K562 (cell line): ENCODE results near the gene NECTIN2. TPM values are rescaled to one million over a fixed set of nuclear protein-coding genes. Genes with fewer than 3 reads are reported as not detected.
A peak's percentile ranks its signal among the peaks of the same experiment; 100 is the strongest.

Source experiments
- ARID2 ChIP-seq: fragments of 450-650 bp; IDR thresholded peaks from 2 replicates; pipeline ENCODE4 v1.6.1; 2017; ENCODE audit warnings: antibody characterized with exemption, mild to moderate bottlenecking
- ATF3 ChIP-seq, 2 experiments: fragments of 450-650 bp in 1 of 2; sonication (generic) in 1 of 2; formaldehyde crosslinking in 1 of 2; IDR thresholded peaks in 1 of 2; conservative IDR thresholded peaks in 1 of 2; 2 replicates each; pipeline versions ENCODE4 v1.6.1 to v1.8.1; 2016 to 2023; ENCODE audit warnings: mild to moderate bottlenecking in 2 of 2, moderate library complexity in 2 of 2, inconsistent platforms in 1 of 2, missing genetic modification reagents in 1 of 2
- CC2D1A ChIP-seq: fragments of 450-650 bp; IDR thresholded peaks from 2 replicates; pipeline ENCODE4 v1.6.1; 2017; ENCODE audit warnings: mild to moderate bottlenecking
- CEBPB ChIP-seq: fragments of 450-650 bp; IDR thresholded peaks from 2 replicates; pipeline ENCODE4 v1.6.1; 2016; ENCODE audit warnings: missing genetic modification characterization, missing compliant biosample characterization
- DEAF1 ChIP-seq: fragments of 450-650 bp; formaldehyde crosslinking; IDR thresholded peaks from 2 replicates; pipeline ENCODE4 v1.4.0; 2020; ENCODE audit warnings: mild to moderate bottlenecking, moderate library complexity
- MAZ ChIP-seq, 2 experiments: fragments of 450-650 bp in 1 of 2; sonication (generic) in 1 of 2; formaldehyde crosslinking; IDR thresholded peaks in 1 of 2; conservative IDR thresholded peaks in 1 of 2; 2 replicates each; pipeline versions ENCODE4 v1.4.0 to v1.5.0; 2020; ENCODE audit warnings: mild to moderate bottlenecking in 1 of 2, missing genetic modification reagents in 1 of 2
- MCM7 ChIP-seq, 2 experiments: fragments of 450-650 bp; IDR thresholded peaks; 2 replicates each; pipeline ENCODE4 v1.6.1; 2016 to 2018
- MLLT1 ChIP-seq, 2 experiments: fragments of 450-650 bp; IDR thresholded peaks; 2 replicates each; pipeline ENCODE4 v1.6.1; 2016
- MYNN ChIP-seq, 2 experiments: sonication (generic); formaldehyde crosslinking in 1 of 2; IDR thresholded peaks; 2 replicates each; pipeline versions ENCODE4 v1.5.0 to v1.6.1; 2016 to 2020; ENCODE audit warnings: antibody characterized with exemption in 1 of 2, missing genetic modification reagents in 1 of 2
- NFE2 ChIP-seq: IDR thresholded peaks from 2 replicates; pipeline ENCODE4 v1.6.1; 2014; ENCODE audit warnings: antibody characterized with exemption, low read depth
- SMARCE1 ChIP-seq: fragments of 450-650 bp; IDR thresholded peaks from 2 replicates; pipeline ENCODE4 v1.7.1; 2016; ENCODE audit warnings: mild to moderate bottlenecking
- SMC3 ChIP-seq: conservative IDR thresholded peaks from 2 replicates; pipeline ENCODE4 v1.6.1; 2011; ENCODE audit warnings: low read depth, low read length, improper control_type of control experiment; ENCODE audit not compliant: insufficient read depth
- STAT5B ChIP-seq: fragments of 250-450 bp; sonication (Bioruptor Pico); IDR thresholded peaks from 2 replicates; pipeline ENCODE4 v1.8.0; 2021; ENCODE audit warnings: mild to moderate bottlenecking, inconsistent platforms
- TEAD1 ChIP-seq, 2 experiments: fragments of 450-650 bp in 1 of 2; sonication (generic) in 1 of 2; formaldehyde crosslinking; IDR thresholded peaks; 2 replicates each; pipeline versions ENCODE4 v1.4.0 to v1.8.0; 2020 to 2022; ENCODE audit warnings: mild to moderate bottlenecking in 2 of 2, missing genetic modification reagents in 1 of 2
- TFAP4 ChIP-seq: sonication (generic); formaldehyde crosslinking; IDR thresholded peaks from 2 replicates; pipeline ENCODE4 v1.8.0; 2022; ENCODE audit warnings: missing genetic modification reagents, mild to moderate bottlenecking, moderate library complexity, borderline replicate concordance
- XRCC5 ChIP-seq: fragments of 200-400 bp; formaldehyde crosslinking; IDR thresholded peaks from 2 replicates; pipeline ENCODE4 v1.6.1; 2017; ENCODE audit warnings: low read depth, mild to moderate bottlenecking, low read length
- ZBTB7A ChIP-seq: IDR thresholded peaks from 2 replicates; pipeline ENCODE4 v1.6.1; 2011; ENCODE audit warnings: low read depth, mild to moderate bottlenecking, low read length, moderate library complexity, borderline replicate concordance; ENCODE audit not compliant: control insufficient read depth
- ZHX1 ChIP-seq: fragments of 150-350 bp; conservative IDR thresholded peaks from 2 replicates; pipeline ENCODE4 v1.6.1; 2014; ENCODE audit warnings: low read length
- ZNF263 ChIP-seq: sonication (generic); formaldehyde crosslinking; IDR thresholded peaks from 2 replicates; pipeline ENCODE4 v1.8.0; 2022; ENCODE audit warnings: mild to moderate bottlenecking, missing genetic modification reagents, borderline replicate concordance
- polyA plus RNA-seq, 8 experiments: library from polyadenylated mRNA; depleted of rRNA in 4 of 8; stranded (reverse) in 5 of 8; unstranded in 3 of 8; fragments of >200 nt; fragmentation: Nextera tagmentation in 2 of 8; fragmentation: Illumina TruSeq in 1 of 8; extraction: Ambion mirVana in 2 of 8; extraction: Trizol in 1 of 8; gene quantifications; 2 replicates each; pipeline versions ENCODE4 v1.2.1 to v1.2.3, GENCODE V29; 2011 to 2014; ENCODE audit warnings: inconsistent platforms in 1 of 8, missing spikeins in 1 of 8
- total RNA-seq, 7 experiments: library from RNA; depleted of rRNA in 6 of 7; stranded (reverse); fragments of >200 nt in 6 of 7; fragmentation: Illumina TruSeq in 2 of 7; extraction: Trizol in 2 of 7; gene quantifications; 2 replicates each; pipeline versions ENCODE4 v1.2.1 to v1.2.3, GENCODE V29; 2011 to 2021; ENCODE audit warnings: low replicate concordance in 1 of 7

NECTIN2 gene
- total and polyA plus RNA-seq, 9 of the 15 experiments (the other 6 are each of a cell fraction or from before 2014, with no cell fraction given): 3.9 to 94.9 (median 34.9) TPM

GRCh38 chr19:44800461-44800860 lies 45.6 kb upstream of the NECTIN2 start (continued):
- TF ChIP-seq ZHX1 (no peak), ATF3 (IDR thresholded peaks at IDR 0.05) (peak; percentile 40; the same call in 1 of the 2 replicates), ATF3 (CRISPR knock-in tag; conservative IDR thresholded peaks at IDR 0.05) (no peak), ZNF263 (CRISPR knock-in tag) (peak; percentile 82; the same call in 1 of the 2 replicates), MAZ (CRISPR knock-in tag; conservative IDR thresholded peaks at IDR 0.05 in 1 of 2, IDR thresholded peaks at IDR 0.05 in 1 of 2) (peak in 1 of 2 experiments; percentile 49; a peak in 2 of 4 replicates), SMARCE1 (0 out of 2 replicates have a peak, but pooled peaks have one; percentile 18), CEBPB (tag) (peak; percentile 81), ZBTB7A (peak; percentile 53), TEAD1 (CRISPR knock-in tag; IDR thresholded peaks at IDR 0.05) (no peak; a peak in 1 of 4 replicates), CC2D1A (peak; percentile 39; the same call in 1 of the 2 replicates), XRCC5 (peak; percentile 86), MCM7 (IDR thresholded peaks at IDR 0.05) (no peak), NFE2 (no peak), SMC3 (peak; percentile 95), DEAF1 (CRISPR knock-in tag) (peak; percentile 39; the same call in 1 of the 2 replicates), STAT5B (CRISPR knock-in tag) (no peak), TFAP4 (CRISPR knock-in tag) (peak; percentile 73), MLLT1 (IDR thresholded peaks at IDR 0.05) (peak in 1 of 2 experiments; percentile 39; a peak in 1 of 4 replicates), ARID2 (peak; percentile 67), MYNN (IDR thresholded peaks at IDR 0.05) (0 out of 2 replicates have a peak, but pooled peaks have one; percentile 39), MYNN (CRISPR knock-in tag; IDR thresholded peaks at IDR 0.05) (no peak)
